Adrenal gland (tissue), 5 donors: ENCODE measurements around the gene C1QC.

Source experiments
- CTCF ChIP-seq, 6 experiments: fragments of 450-650 bp in 4 of 6; fragments of 200-600 bp in 2 of 6; sonication (generic) in 1 of 6; IDR thresholded peaks; 1 replicate in 5 of 6; 2 replicates in 1 of 6; pipeline versions ENCODE4 v1.5.1 to v1.8.0; 2016 to 2021; ENCODE audit warnings: antibody characterized with exemption in 6 of 6, mild to moderate bottlenecking in 2 of 6, moderate library complexity in 1 of 6
- POLR2A ChIP-seq, 2 donors: fragments of 450-650 bp; IDR thresholded peaks; one replicate each; pipeline ENCODE4 v1.6.1; 2017; ENCODE audit warnings: antibody characterized with exemption in 2 of 2, mild to moderate bottlenecking in 2 of 2, moderate library complexity in 1 of 2
- donor health status: DM: no; HTN: no; CAD: no.

GRCh38 chr1:22662318-22662717, 18.9 kb downstream of the C1QC start:
- no peak for TF ChIP-seq CTCF (IDR thresholded peaks at IDR 0.05)
- TF ChIP-seq POLR2A (IDR thresholded peaks at IDR 0.05) = no peak
